Mucosa of rectum (tissue), 2 donors: ENCODE data around the gene CAMLG.
A peak's percentile ranks its signal among the peaks of the same experiment; 100 is the strongest.
"Not testable (repeated sequence)": the region's sequence is repeated elsewhere in the genome, so short reads cannot be mapped to it uniquely, and the experiment has no call there.

Experiments used
- H3K27ac ChIP-seq, 2 donors: one replicate each; pipeline ENCODE4 v1.7.0; 2013; ENCODE audit warnings: inconsistent platforms in 2 of 2, low read depth in 2 of 2, low read length in 2 of 2
- H3K27me3 ChIP-seq, 2 donors: one replicate each; pipeline ENCODE4 v1.7.0; 2013; ENCODE audit warnings: low read length in 2 of 2; ENCODE audit not compliant: control insufficient read depth in 2 of 2, insufficient read depth in 2 of 2
- H3K36me3 ChIP-seq, 2 donors: one replicate each; pipeline ENCODE4 v1.7.0; 2013; ENCODE audit warnings: low read length in 2 of 2; ENCODE audit not compliant: control insufficient read depth in 2 of 2, insufficient read depth in 2 of 2
- H3K4me1 ChIP-seq, 2 donors: one replicate each; pipeline ENCODE4 v1.7.0; 2013; ENCODE audit warnings: low read length in 2 of 2, mild to moderate bottlenecking in 1 of 2; ENCODE audit not compliant: control insufficient read depth in 2 of 2, insufficient read depth in 2 of 2
- H3K4me3 ChIP-seq, 2 donors: one replicate each; pipeline ENCODE4 v1.7.0; 2013; ENCODE audit warnings: low read length in 2 of 2
- H3K9ac ChIP-seq, 2 donors: one replicate each; pipeline ENCODE4 v1.7.0; 2013; ENCODE audit warnings: low read length in 2 of 2, low read depth in 1 of 2, mild to moderate bottlenecking in 1 of 2
- H3K9me3 ChIP-seq, 2 donors: one replicate each; pipeline ENCODE4 v1.7.0; 2013; ENCODE audit warnings: low read length in 2 of 2; ENCODE audit not compliant: control insufficient read depth in 2 of 2
- donor health status: healthy.
- donor health status: Normal muscosa, but diverticular disease.

Gene CAMLG

DNA sequence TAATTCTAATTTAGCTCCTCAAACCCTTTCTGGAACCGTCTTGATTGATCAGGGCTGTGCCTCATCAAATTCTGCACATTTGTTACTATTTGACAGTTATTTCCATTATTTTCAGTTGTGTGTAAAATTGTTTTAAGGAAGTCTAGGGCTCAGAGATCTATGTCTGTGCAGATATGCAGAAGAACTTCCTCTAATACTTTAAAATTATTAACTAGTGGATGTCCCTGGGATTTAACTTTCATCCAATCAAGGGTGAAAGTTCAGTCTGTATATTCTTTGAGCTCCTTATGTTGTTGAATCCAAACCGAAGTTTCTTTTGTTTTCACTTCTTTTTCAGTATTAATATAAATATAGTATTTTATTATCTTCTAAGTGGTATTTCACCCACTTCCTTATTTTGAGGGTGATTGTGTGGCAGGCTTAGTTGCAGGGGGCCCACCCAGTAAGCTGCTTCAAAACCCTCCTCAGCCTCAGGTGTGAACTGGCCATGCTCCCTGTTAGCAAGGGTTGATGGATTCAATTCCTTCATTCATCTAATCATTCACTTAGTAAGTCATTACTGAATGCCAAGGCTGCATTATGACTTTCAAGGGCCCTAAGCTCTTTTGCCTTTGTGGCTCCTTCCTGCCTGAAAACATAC lies 2.1 kb upstream of the CAMLG start:
- H3K36me3 ChIP-seq, result no peaks in the 10 kb centered on the region
- no peaks in the 10 kb centered on the region for H3K9me3 ChIP-seq
- no peak overlapping the region for H3K9ac ChIP-seq
- H3K27ac ChIP-seq, result no peak overlapping the region
- H3K4me3 ChIP-seq, result no peak overlapping the region
- peaks cover 9 to 12% of the 10 kb centered on the region in 2 donors for H3K4me1 ChIP-seq
- H3K27me3 ChIP-seq, result no peaks in the 10 kb centered on the region

GRCh38 chr5:134738963-134739661 lies 764 bp downstream of the CAMLG start:
- H3K4me3 ChIP-seq, result peak overlapping the region; percentile 95 to 96
- H3K9ac ChIP-seq, result peak overlapping the region; percentile 95
- H3K9me3 ChIP-seq, result no peaks in the 10 kb centered on the region
- H3K4me1 ChIP-seq, result peaks cover 9 to 12% of the 10 kb centered on the region in 2 donors
- no peaks in the 10 kb centered on the region for H3K27me3 ChIP-seq
- peaks cover 0 to 1% of the 10 kb centered on the region in 2 donors for H3K36me3 ChIP-seq
- peak overlapping the region; percentile 88 to 90 for H3K27ac ChIP-seq

DNA sequence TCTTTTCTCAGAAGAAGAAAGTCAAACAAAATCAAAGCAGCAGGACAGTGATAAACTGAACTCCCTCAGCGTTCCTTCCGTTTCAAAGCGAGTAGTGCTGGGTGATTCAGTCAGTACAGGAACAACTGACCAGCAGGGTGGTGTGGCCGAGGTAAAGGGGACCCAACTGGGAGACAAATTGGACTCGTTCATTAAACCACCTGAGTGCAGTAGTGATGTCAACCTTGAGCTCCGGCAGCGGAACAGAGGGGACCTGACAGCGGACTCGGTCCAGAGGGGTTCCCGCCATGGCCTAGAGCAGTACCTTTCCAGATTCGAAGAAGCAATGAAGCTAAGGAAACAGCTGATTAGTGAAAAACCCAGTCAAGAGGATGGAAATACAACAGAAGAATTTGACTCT lies 2.7 kb downstream of the CAMLG start:
- H3K9me3 ChIP-seq, result no peaks in the 10 kb centered on the region
- H3K4me3 ChIP-seq, result no peak overlapping the region
- H3K4me1 ChIP-seq, result peaks cover 9 to 12% of the 10 kb centered on the region in 2 donors
- H3K36me3 ChIP-seq, result peaks cover 2 to 3% of the 10 kb centered on the region in 2 donors
- no peaks in the 10 kb centered on the region for H3K27me3 ChIP-seq
- H3K27ac ChIP-seq, result no peak overlapping the region
- H3K9ac ChIP-seq, result no peak overlapping the region

DNA sequence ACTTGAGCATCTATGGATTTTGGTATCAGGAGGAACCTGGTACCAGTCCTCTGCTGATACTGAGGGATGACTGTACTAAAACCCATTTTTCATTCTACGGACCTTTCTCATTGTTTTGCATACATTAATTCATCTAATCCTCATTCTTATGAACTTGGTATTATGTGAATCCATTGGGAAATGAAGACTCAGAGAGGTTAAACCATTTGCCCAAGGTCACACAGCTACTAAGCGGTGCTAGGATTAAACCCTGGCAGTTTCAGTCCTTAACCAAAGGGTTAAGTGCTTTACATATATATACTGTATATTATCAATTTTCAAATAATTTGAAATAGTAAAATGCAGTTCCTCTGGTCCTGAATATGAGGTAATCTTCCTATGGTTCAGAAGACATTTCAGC lies 3.8 kb downstream of the CAMLG start:
- Histone ChIP-seq H3K27ac (no peak overlapping the region), H3K27me3 (no peaks in the 10 kb centered on the region), H3K9ac (no peak overlapping the region), H3K36me3 (peaks cover 2 to 3% of the 10 kb centered on the region in 2 donors), H3K9me3 (no peaks in the 10 kb centered on the region), H3K4me3 (no peak overlapping the region), H3K4me1 (peaks cover 9 to 12% of the 10 kb centered on the region in 2 donors)

DNA sequence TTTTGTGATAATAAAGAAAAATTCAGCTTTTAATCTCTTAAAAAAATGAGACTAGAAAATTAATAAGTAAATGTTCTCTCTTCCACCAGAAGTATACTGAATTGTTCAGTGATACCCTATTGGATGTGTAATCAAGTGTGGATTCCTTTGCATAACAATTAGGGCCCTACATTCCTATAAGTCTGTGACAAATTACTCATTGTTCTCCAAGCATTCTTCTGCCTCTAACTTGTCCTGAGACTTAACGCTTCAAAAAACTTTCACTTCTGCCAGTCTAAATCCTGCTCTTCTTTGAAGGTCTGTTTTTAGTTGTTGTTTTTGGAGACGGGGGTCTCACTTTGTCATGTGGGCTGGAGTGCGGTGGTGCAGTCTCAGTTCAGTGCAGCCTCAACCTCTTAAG lies 11.1 kb downstream of the CAMLG start:
- Histone ChIP-seq H3K36me3 (peaks cover 0 to 5% of the 10 kb centered on the region in 2 donors), H3K27ac (no peak overlapping the region), H3K9me3 (no peaks in the 10 kb centered on the region), H3K4me1 (no peaks in the 10 kb centered on the region), H3K27me3 (no peaks in the 10 kb centered on the region), H3K4me3 (no peak overlapping the region), H3K9ac (no peak overlapping the region)

- Histone ChIP-seq H3K36me3 (no peaks in the 10 kb centered on the region), H3K9me3 (no peaks in the 10 kb centered on the region), H3K27ac (peak overlapping the region in 1 of 2 donors; percentile 65), H3K9ac (peak overlapping the region in 1 of 2 donors; percentile 77), H3K4me3 (peak overlapping the region; percentile 89 to 98), H3K27me3 (no peaks in the 10 kb centered on the region), H3K4me1 (peaks cover 7 to 9% of the 10 kb centered on the region in 2 donors)
Observed at GRCh38 chr5:134758176-134758503, 19.8 kb downstream of the CAMLG start.

DNA sequence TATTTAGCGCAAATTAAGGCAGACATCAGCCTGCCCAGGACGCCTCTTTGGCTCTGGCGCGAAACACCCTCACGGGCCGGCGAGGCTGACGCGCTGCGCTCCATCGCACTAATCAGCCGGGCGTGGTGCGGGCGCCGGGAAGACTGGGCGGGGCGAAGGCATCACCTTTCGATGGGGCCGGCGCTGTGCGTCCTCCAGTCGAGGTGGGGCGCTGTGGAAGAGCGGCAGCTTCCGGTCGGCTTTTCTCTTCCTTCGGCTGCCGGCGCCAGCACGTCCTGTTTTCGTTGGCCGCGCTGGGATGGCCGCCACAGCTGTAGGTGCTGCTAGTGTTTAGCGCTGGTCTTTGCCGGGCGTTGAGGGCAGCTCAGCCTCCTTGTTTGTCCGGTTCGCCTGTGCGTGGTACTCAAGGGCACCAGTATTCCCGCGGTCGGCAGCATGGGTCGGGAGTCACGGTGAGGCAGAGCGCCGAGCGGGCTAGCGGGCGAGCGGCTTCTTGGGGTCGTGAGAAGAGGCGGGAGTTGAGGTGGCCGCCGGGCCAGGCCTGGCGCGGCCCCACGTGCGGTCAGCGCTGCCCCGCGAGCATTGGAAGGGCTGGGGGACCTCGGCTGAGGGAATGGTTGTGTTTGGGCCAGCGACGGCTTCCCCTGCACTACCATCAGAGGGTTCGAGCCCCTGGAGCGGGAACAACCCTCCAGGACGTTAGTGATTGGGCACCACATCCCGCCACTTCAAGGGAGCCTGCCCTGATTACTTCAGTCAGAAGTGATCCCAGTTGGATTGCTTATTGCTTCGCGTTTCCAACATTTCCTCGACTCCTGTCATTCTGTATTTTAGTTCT lies 20.4 kb downstream of the CAMLG start, which contains the start of gene DDX46:
Gene DDX46 (plus strand): TSS at position 276 of the 838 bp plus-strand sequence. CDS start 160 bp downstream, at position 436.
- Histone ChIP-seq H3K4me3 (peak within 1 kb of the TSS; percentile 89 to 98), H3K9me3 (no peaks in the 10 kb centered on the region), H3K27me3 (no peaks in the 10 kb centered on the region), H3K36me3 (peaks cover under 1% of the 10 kb centered on the region in 2 donors), H3K27ac (peak within 1 kb of the TSS; percentile 30 to 65), H3K4me1 (peaks cover 7 to 9% of the 10 kb centered on the region in 2 donors), H3K9ac (peak within 1 kb of the TSS; percentile 77 to 89)

DNA sequence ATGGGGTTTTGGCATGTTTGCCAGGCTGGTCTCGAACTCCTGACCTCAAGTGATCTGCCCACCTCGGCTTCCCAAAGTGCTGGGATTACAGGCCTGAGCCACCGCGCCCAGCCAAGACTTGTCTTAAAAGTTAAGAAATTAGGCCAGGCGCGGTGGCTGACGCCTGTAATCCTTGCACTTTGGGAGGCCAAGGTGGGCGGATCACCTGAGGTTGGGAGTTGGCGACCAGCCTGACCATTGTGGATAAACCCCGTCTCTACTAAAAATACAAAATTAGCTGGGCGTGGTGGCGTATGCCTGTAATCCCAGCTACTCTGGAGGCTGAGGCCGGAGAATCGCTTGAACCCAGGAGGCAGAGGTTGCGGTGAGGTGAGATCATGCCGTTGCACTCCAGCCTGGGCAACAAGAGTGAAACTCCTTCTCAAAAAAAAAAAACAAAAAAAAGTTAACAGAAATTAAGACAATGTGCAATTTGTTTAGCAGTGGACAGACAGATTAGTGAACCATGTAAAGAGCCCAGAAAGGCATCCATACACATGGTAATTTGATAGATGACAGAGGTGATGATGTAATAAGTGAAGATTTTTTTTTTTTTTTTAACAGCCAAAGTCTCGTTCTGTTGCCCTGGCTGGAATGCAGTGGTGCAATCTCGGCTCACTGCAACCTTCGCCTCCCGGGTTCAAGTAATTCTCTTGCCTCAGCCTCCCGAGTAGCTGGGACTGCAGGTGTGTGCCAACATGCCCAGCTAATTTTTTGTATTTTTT lies 29.4 kb downstream of the CAMLG start:
- not testable (repeated sequence) for H3K4me3 ChIP-seq, H3K9ac ChIP-seq, H3K27ac ChIP-seq, H3K9me3 ChIP-seq, H3K27me3 ChIP-seq, H3K4me1 ChIP-seq
- H3K36me3 ChIP-seq, result peaks cover 31 to 59% of the 10 kb centered on the region in 2 donors

DNA sequence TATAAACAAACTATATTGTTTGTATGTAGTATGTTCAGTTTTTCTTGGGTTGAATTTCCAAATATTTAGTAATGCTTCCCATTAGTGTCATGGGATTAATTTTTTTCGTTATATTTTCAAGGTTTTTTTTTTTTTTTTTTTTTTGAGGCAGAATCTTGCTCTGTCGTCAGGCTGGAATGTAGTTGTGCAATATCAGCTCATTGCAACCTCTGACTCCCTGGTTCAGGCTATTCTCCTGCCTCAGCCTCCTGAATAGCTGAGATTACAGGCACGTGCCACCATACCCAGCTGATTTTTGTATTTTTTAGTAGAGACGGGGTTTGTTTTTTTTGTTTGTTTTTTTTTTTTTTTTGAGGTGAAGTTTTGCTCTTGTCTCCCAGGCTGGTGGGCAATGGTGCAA lies 30.9 kb downstream of the CAMLG start:
- Histone ChIP-seq H3K27ac (no peak overlapping the region), H3K9ac (no peak overlapping the region), H3K36me3 (peaks cover 37 to 68% of the 10 kb centered on the region in 2 donors), H3K27me3 (no peaks in the 10 kb centered on the region), H3K9me3 (no peaks in the 10 kb centered on the region), H3K4me1 (no peaks in the 10 kb centered on the region), H3K4me3 (no peak overlapping the region)
